ENCODE data around the gene LYSET.
"Not testable (repeated sequence)": the region's sequence is repeated elsewhere in the genome, so short reads cannot be mapped to it uniquely, and the experiment has no call there.

The LYSET gene

DNA sequence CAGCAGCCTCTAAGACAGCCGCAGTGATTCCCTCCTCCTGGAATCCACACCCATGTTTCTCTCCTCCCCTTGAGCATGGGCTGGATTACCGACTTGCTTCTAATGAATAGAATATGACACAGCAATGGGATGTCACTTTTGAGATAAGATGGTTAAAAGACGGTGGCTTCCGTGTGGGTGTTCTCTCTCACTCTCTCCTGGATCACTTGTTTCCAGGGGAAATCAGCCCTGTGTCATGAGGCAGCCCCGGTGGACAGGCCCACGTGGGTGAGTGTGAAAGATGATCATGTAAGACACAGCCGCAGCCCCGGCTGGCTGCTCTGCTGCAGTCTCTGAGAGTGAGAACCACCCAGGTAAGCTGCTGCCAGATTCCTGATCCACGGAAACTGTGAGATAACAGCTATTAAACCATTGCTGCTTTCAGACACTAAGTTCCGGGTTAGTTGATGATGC, 11.1 kb upstream of the LYSET start:
- peaks cover 0 to 14% of the 10 kb centered on the region in 2 donors for H3K27me3 ChIP-seq
- TF ChIP-seq, protein P1, sequence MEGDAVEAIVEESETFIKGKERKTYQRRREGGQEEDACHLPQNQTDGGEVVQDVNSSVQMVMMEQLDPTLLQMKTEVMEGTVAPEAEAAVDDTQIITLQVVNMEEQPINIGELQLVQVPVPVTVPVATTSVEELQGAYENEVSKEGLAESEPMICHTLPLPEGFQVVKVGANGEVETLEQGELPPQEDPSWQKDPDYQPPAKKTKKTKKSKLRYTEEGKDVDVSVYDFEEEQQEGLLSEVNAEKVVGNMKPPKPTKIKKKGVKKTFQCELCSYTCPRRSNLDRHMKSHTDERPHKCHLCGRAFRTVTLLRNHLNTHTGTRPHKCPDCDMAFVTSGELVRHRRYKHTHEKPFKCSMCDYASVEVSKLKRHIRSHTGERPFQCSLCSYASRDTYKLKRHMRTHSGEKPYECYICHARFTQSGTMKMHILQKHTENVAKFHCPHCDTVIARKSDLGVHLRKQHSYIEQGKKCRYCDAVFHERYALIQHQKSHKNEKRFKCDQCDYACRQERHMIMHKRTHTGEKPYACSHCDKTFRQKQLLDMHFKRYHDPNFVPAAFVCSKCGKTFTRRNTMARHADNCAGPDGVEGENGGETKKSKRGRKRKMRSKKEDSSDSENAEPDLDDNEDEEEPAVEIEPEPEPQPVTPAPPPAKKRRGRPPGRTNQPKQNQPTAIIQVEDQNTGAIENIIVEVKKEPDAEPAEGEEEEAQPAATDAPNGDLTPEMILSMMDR (IDR thresholded peaks at IDR 0.05), result no peak
- no peaks in the 10 kb centered on the region for H3K9me3 ChIP-seq
- no peaks in the 10 kb centered on the region for H3K4me1 ChIP-seq
- H3K4me3 ChIP-seq, result no peak overlapping the region
- no peak overlapping the region for H3K27ac ChIP-seq
- no peaks in the 10 kb centered on the region for H3K36me3 ChIP-seq
- no peak for DNase-seq
- intact Hi-C loops (cut with DNase I; ENCODE audit: low total_unique reads), result loop anchor here (10.0 kb wide), 1 partner anchor 219 kb away; no protein-coding TSS in a partner anchor

DNA sequence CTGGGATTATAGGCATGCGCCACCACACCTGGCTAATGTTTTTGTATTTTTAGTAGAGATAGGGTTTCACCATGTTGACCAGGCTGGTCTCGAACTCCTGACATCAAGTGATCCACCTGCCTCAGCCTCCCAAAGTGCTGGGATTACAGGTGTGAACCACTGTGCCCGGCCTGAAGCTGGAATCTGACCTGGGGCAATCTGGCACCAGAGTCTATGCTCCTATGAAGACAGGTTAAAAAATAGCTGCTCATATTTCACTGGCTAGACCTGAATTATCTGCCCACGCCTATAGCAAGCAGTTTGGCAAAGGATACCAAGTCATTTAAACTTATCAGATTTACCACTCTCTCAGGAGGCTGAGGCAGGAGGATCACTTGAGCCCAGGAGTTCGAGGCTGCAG, 10.4 kb upstream of the LYSET start:
- not testable (repeated sequence) for H3K4me1 ChIP-seq, H3K4me3 ChIP-seq, DNase-seq, H3K9me3 ChIP-seq, H3K27ac ChIP-seq, H3K36me3 ChIP-seq
- H3K27me3 ChIP-seq, result peaks cover 0 to 14% of the 10 kb centered on the region in 2 donors
- intact Hi-C loops (cut with DNase I; ENCODE audit: low total_unique reads), result loop anchor here (10.0 kb wide), 1 partner anchor 220 kb away; no protein-coding TSS in a partner anchor

DNA sequence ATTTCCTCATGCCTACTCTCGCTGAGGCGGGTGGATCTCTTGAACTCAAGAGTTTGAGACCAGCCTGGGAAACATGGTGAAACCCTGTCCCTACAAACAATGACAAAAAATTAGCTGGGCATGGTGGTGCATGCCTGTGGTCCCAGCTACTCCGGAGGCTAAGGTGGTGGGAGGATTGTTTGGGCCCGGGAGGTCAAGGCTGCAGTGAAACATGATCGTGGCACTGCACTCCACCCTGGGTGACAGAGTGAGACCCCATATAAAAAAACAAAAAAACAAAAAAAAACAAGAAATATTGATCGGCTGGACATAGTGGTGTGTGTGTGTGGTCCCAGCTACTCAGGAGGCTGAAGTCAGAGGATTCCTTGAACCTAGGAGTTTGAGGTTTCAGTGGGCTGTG, 9.6 kb upstream of the LYSET start:
- DNase-seq, result no peak
- no peaks in the 10 kb centered on the region for H3K4me1 ChIP-seq

DNA sequence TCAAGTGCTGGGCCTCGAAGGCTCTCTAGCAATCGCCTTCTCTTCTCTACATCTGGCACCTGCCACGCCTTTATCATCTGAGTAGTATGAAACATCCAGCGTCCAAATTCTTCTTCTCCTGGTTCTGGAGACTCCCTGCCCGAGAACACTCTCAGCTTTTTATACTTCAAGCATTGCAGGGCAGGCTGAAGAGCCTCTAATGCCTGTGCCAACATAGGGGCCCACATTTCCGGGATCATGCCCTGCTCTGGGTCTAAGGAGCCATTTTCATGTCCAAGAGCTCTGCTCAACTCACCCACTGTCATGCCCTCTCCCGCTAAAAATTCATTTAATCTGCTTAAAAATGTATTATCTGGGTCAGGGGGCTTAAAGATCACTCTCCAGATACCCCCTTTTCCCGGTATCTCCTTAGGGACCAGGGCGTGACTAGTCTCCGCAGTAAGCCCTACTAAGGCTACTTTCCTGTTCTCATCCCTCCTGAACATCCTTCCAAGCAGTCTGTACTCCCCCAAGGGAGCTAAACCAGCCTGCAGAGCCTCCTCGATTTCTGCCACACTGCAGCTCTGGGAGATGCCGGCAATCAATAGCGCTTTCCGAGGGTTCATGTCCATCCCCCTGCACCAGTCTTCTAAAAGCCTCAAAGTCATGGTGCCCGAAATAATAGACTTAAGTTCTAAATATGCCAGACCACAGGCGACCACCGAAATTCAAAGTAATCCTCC, 1.4 kb upstream of the LYSET start:
- DNase-seq, result no peak
- Histone ChIP-seq H3K4me3 (peak overlapping the region; percentile 64 to 97), H3K27me3 (no peaks in the 10 kb centered on the region), H3K27ac (peak overlapping the region; percentile 85 to 94), H3K36me3 (peaks cover 4 to 25% (median 14%) of the 10 kb centered on the region in 3 donors), H3K9me3 (no peaks in the 10 kb centered on the region), H3K4me1 (peaks cover 0 to 32% (median 22%) of the 10 kb centered on the region in 4 donors)
- intact Hi-C loops (cut with DNase I; ENCODE audit: low total_unique reads), result no loop called here
- TF ChIP-seq, protein P1 (IDR thresholded peaks at IDR 0.05), result no peak

More for the DNA sequence above, 9.6 kb upstream of the LYSET start:
- no peak overlapping the region for H3K27ac ChIP-seq
- TF ChIP-seq, protein P1 (IDR thresholded peaks at IDR 0.05), result no peak
- peaks cover 0 to 14% of the 10 kb centered on the region in 2 donors for H3K27me3 ChIP-seq
- H3K4me3 ChIP-seq, result no peak overlapping the region
- intact Hi-C loops (cut with DNase I; ENCODE audit: low total_unique reads), result loop anchor here (10.0 kb wide), 1 partner anchor 221 kb away; no protein-coding TSS in a partner anchor
- no peaks in the 10 kb centered on the region for H3K36me3 ChIP-seq
- H3K9me3 ChIP-seq, result no peaks in the 10 kb centered on the region

DNA sequence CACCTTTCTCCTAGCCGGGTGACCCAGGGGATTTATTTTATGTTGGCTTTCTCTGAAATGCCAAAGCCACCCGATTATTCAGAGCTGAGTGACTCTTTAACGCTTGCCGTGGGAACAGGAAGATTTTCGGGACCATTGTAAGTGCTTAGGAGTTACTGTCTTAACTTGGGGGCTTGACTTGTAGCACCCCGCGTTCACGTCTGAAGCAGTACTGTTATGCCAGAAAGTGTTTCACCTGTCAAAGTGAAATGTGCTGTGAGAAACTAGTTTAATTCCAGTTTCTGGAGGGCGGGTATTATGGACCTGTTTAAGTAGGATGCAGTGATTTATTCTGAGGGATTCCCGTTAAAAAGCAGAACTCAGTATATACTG, 218 bp downstream of the LYSET start:
- intact Hi-C loops (cut with DNase I; ENCODE audit: low total_unique reads), result no loop called here
- Histone ChIP-seq H3K4me1 (peaks cover 0 to 32% (median 22%) of the 10 kb centered on the region in 4 donors), H3K27ac (peak overlapping the region; percentile 85 to 94), H3K4me3 (peak overlapping the region; percentile 64 to 97), H3K27me3 (no peaks in the 10 kb centered on the region), H3K9me3 (no peaks in the 10 kb centered on the region), H3K36me3 (peaks cover 4 to 30% (median 14%) of the 10 kb centered on the region in 3 donors)
- no peak for DNase-seq
- TF ChIP-seq, protein P1 (IDR thresholded peaks at IDR 0.05), result no peak

DNA sequence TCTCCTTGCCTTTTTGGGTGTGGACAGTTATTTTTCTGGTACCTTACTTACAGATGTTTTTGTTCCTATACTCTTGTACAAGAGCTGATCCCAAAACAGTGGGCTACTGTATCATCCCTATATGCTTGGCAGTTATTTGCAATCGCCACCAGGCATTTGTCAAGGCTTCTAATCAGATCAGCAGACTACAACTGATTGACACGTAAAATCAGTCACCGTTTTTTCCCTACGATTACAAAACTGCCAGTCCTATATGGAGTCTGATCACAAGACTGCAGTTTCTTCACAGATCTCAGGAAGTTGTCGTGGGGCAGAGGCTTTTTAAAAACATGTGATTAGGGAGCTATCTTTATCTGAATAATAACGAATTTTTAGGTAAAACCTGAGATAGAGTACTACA, 1.3 kb downstream of the LYSET start:
- Histone ChIP-seq H3K4me1 (peaks cover 0 to 32% (median 22%) of the 10 kb centered on the region in 4 donors), H3K27me3 (no peaks in the 10 kb centered on the region), H3K9me3 (no peaks in the 10 kb centered on the region), H3K36me3 (peaks cover 4 to 28% (median 14%) of the 10 kb centered on the region in 3 donors), H3K27ac (peak overlapping the region in 1 of 2 donors; percentile 94), H3K4me3 (no peak overlapping the region)
- intact Hi-C loops (cut with DNase I; ENCODE audit: low total_unique reads), result no loop called here
- TF ChIP-seq, protein P1 (IDR thresholded peaks at IDR 0.05), result no peak
- DNase-seq, result no peak
